GM18867 (cell line): ENCODE measurements around the gene GNA12.

Experiments used
- ATAC-seq: cut with Tn5 transposase; IDR thresholded peaks from one replicate; pipeline ENCODE4 v1.9.1; 2021; ENCODE audit warnings: mild to moderate bottlenecking, moderate library complexity; ENCODE audit not compliant: unreplicated experiment

Gene GNA12

DNA sequence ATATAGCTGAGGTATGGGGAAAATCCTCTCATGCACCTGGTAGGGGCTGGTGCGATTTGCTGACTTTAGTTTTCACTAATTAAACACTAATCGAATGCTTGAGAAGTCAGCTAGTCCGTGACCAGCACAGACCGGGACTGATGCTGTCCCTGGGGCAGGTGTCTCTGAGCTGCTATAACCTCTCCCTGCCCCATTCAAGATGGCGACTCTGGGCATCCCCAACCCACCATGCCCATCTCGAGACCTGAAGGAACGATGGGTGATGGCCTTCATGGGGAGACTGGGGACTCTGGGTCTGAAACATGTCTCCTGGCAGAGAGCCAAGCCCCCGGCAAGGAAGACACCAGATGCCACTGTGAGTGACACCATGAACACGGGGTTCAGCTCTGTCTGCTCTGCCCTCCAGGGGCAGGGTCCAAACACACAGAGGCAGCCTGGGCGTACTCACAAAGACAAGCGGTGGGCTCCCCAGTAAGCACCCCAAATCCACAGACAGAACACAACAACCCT, 57.4 kb downstream of the GNA12 start:
- no peak for ATAC-seq

DNA sequence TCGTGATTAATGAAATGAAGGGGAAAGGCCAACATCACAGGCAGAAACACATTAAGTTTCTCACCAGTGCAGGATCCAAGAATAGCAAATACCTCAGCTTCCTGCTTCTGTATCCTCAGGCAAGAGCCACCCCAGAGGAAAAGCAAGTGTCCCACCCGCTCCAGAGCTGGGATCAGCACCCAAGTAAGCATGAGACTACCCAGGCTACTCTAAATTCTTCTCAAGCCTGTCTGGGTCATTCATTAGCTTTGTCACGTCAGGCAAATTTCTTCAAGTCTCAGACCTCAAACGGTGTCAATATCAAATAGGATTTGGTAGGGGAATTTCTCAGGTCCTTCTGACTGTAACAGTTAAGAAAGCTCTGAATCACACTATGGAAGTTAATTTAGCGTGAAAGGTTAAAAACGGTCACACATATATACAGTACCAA, 59.0 kb downstream of the GNA12 start:
- peak; percentile 71 for ATAC-seq

DNA sequence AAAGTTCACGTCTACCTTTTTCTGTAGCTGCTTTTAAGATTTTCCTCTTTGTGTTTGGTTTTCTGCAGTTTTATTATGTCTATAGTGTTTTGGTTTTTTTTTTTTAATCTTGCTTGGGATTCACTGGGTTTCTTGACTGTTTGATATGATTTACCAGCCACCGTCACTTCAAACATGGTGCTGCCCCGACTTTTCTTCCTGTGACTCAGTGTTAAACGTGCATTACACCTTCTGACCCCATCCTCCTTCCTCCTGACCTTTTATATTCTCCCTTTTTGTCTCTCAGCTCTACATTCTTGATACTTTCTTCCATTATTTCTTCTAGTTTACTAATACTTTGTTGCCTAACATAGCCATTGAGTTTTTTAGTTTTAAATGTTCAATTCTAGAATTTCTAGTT, 61.5 kb downstream of the GNA12 start:
- no peak for ATAC-seq

GRCh38 chr7:2782121-2782520, 62.0 kb downstream of the GNA12 start:
- ATAC-seq: no peak

GRCh38 chr7:2781636-2782035, 62.5 kb downstream of the GNA12 start:
- ATAC-seq: no peak

- ATAC-seq: no peak
Measured at GRCh38 chr7:2779051-2779450, 65.1 kb downstream of the GNA12 start.

- ATAC-seq: no peak
Measured at GRCh38 chr7:2777898-2778535, 66.1 kb downstream of the GNA12 start.

- no peak for ATAC-seq
Measured at GRCh38 chr7:2776401-2776800, 67.7 kb downstream of the GNA12 start.

DNA sequence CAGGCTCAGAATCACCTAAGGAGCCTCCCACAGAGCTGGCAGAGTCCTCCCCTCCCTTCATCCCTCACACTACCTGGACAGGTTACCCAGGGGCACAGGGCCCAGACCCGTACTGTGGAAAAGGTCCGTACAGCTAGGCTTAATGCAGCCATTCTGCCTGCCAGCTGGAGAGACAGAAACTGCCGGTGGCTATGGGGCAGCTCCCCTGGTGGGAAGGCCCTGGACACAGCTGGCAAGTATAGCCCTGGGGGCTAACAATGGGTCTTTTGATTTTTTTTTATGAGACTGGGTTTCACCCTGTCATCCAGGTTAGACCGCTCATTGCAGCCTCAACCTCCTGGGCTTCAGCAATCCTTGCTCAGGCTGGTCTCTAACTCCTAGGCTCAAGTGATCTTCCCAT, 68.3 kb downstream of the GNA12 start:
- ATAC-seq: no peak

- ATAC-seq: no peak
Measured at GRCh38 chr7:2775376-2775775, 68.7 kb downstream of the GNA12 start.

DNA sequence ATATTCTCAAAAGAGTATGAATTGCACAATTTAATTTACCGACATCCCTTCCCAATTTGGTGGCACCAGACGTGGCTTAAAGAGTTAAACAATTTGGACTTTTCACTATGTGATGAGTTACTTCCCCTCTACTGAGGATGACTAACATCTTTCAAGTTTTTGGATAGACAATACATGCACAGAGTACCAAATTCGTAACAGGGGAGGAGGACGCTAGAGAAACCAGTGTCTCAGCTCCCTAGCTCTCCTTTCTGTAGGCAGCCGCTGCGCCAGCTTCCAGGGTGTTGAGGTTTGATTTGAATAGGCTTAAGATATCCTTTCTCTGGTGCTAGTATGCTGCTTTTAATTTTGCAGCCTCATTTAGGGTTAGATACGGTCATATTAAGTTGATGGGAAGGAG, 69.2 kb downstream of the GNA12 start:
- no peak for ATAC-seq

GRCh38 chr7:2774280-2774679, 69.8 kb downstream of the GNA12 start:
- ATAC-seq: no peak

GRCh38 chr7:2773608-2774007, 70.5 kb downstream of the GNA12 start:
- ATAC-seq: no peak

- ATAC-seq: no peak
Measured at GRCh38 chr7:2771274-2771731, 72.8 kb downstream of the GNA12 start.

DNA sequence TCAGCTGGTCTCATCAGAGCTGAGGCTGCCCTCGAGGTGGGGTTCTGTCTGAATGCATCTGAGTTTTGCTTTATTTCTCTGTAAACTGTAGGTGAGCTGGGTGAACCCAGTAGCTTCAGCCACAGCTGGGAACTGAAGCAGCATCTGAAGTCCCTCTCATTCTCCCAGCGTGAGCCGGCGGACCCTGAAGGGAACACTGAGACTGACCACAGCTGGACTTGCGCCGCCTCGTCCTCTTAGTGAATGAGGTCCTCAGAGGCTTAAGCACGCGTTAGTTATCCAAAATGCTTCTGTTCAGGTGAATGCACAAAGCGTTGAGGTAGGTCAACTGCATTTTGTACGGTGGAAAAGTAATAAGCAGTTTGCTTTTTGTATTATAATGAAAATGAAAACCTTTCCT, 79.5 kb downstream of the GNA12 start:
- no peak for ATAC-seq

- ATAC-seq: no peak
Measured at GRCh38 chr7:2763597-2763996, 80.5 kb downstream of the GNA12 start.

- no peak for ATAC-seq
Measured at GRCh38 chr7:2761801-2762497, 82.2 kb downstream of the GNA12 start.

DNA sequence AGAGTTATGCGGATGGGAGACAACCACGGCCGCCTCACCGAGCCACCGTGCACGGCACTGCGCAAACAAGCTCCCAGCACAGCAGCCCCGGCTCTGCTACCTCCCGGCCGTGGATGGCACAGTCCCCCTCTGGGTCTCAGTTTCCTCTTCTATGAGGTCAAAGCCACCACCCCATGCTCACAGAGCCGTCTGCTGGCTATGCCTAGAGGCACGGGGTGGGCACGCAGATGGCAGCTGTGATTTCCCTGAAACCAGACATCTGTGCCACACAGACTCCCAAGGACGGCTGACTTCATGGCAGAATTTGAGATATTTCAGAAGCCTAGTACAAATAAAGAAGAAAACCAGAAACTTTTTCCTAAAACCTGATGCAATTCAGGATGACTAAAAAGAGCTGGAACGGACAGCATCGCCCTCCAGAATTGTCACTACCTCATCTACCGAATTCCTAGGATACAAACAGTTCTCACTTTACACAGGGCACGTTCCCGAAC, 82.9 kb downstream of the GNA12 start:
- ATAC-seq: no peak

- ATAC-seq: no peak
Measured at GRCh38 chr7:2760098-2760889, 83.8 kb downstream of the GNA12 start.

GRCh38 chr7:2759736-2760097, 84.4 kb downstream of the GNA12 start:
- no peak for ATAC-seq
